Loucy (cell line): Measurements from ENCODE around the gene SASH1.

Experiments
- EZH2phosphoT487 ChIP-seq: fragments of 200-600 bp; IDR thresholded peaks from 2 replicates; pipeline ENCODE4 v1.6.1; 2018; ENCODE audit warnings: antibody characterized with exemption, mild to moderate bottlenecking, moderate library complexity, borderline replicate concordance
- TF ChIP-seq, protein P1 (sequence below): fragments of 200-600 bp; sonication (generic); conservative IDR thresholded peaks from 2 replicates; pipeline ENCODE4 v1.5.1; 2014; ENCODE audit warnings: mild to moderate bottlenecking, antibody characterized with exemption, low read length

DNA sequence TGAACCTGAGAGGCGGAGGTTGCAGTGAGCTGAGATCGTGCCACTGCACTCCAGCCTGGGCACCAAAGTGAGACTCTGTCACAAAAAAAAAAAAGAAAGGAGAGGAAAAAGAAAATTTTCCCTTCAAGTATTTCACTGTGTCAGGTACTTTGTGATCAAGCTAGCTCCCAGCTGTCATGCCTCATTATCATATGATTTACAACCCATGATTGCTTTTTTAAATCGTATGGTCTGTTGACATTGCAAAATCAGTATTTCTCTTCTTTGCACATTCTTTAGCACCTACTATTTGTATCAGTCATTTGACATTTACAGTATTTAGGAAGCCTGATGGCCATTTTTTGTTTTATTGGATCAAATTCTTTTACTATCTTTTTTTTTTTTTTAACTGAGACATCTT lies 22.4 kb downstream of the SASH1 start:
- TF ChIP-seq, protein P1, sequence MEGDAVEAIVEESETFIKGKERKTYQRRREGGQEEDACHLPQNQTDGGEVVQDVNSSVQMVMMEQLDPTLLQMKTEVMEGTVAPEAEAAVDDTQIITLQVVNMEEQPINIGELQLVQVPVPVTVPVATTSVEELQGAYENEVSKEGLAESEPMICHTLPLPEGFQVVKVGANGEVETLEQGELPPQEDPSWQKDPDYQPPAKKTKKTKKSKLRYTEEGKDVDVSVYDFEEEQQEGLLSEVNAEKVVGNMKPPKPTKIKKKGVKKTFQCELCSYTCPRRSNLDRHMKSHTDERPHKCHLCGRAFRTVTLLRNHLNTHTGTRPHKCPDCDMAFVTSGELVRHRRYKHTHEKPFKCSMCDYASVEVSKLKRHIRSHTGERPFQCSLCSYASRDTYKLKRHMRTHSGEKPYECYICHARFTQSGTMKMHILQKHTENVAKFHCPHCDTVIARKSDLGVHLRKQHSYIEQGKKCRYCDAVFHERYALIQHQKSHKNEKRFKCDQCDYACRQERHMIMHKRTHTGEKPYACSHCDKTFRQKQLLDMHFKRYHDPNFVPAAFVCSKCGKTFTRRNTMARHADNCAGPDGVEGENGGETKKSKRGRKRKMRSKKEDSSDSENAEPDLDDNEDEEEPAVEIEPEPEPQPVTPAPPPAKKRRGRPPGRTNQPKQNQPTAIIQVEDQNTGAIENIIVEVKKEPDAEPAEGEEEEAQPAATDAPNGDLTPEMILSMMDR, result no peak
- TF ChIP-seq EZH2phosphoT487, result no peak
